Loucy (cell line): ENCODE measurements around the gene RBSN.

Experiments
- H2AFZ ChIP-seq: fragments of 200-600 bp; sonication (generic); 2 replicates; pipeline ENCODE4 v1.6.0; 2016; ENCODE audit warnings: antibody characterized with exemption, mild to moderate bottlenecking, low read length, moderate library complexity
- H3F3A ChIP-seq: fragments of 200-600 bp; 2 replicates; pipeline ENCODE4 v1.6.0; 2016; ENCODE audit warnings: antibody characterized with exemption, low read depth, mild to moderate bottlenecking
- H3K27me3 ChIP-seq: fragments of 200-600 bp; sonication (generic); 2 replicates; pipeline ENCODE4 v1.6.1; 2014; ENCODE audit warnings: low read length, mild to moderate bottlenecking; ENCODE audit not compliant: insufficient read depth, poor library complexity, severe bottlenecking
- H3K36me3 ChIP-seq: fragments of 200-600 bp; sonication (generic); 2 replicates; pipeline ENCODE4 v1.6.1; 2016; ENCODE audit warnings: low read length; ENCODE audit not compliant: insufficient read depth
- H3K4me1 ChIP-seq: fragments of 200-600 bp; sonication (generic); 2 replicates; pipeline ENCODE4 v1.5.1; 2014; ENCODE audit warnings: low read length, mild to moderate bottlenecking; ENCODE audit not compliant: insufficient read depth, poor library complexity, severe bottlenecking
- H3K4me2 ChIP-seq: fragments of 200-600 bp; sonication (generic); 2 replicates; pipeline ENCODE4 v1.6.0; 2014; ENCODE audit warnings: antibody characterized with exemption, low read length, low read depth, mild to moderate bottlenecking; ENCODE audit not compliant: poor library complexity, severe bottlenecking
- H3K4me3 ChIP-seq: fragments of 200-600 bp; sonication (generic); 2 replicates; pipeline ENCODE4 v1.5.1; 2014; ENCODE audit warnings: low read length, mild to moderate bottlenecking, mixed read lengths; ENCODE audit not compliant: poor library complexity, severe bottlenecking
- H3K79me2 ChIP-seq: fragments of 200-600 bp; sonication (generic); 2 replicates; pipeline ENCODE4 v1.6.1; 2014; ENCODE audit warnings: low read length; ENCODE audit not compliant: insufficient read depth
- H3K9ac ChIP-seq: fragments of 200-600 bp; sonication (generic); 2 replicates; pipeline ENCODE4 v1.6.0; 2014; ENCODE audit warnings: mild to moderate bottlenecking, low read depth, low read length, moderate library complexity; ENCODE audit not compliant: poor library complexity, severe bottlenecking
- H3K9me2 ChIP-seq: fragments of 200-600 bp; sonication (generic); replicated peaks from 2 replicates; pipeline ENCODE4 v1.6.1; 2016; ENCODE audit warnings: low read depth, low read length, mixed read lengths
- H3K9me3 ChIP-seq: fragments of 200-600 bp; sonication (generic); 2 replicates; pipeline ENCODE4 v1.6.1; 2014; ENCODE audit warnings: mild to moderate bottlenecking, antibody characterized with exemption, low read length, low read depth; ENCODE audit not compliant: insufficient read depth
- H4K20me1 ChIP-seq: fragments of 200-600 bp; sonication (generic); 2 replicates; pipeline ENCODE4 v1.6.0; 2014; ENCODE audit warnings: antibody characterized with exemption, low read length, mild to moderate bottlenecking; ENCODE audit not compliant: insufficient read depth, poor library complexity, severe bottlenecking
- EZH2phosphoT487 ChIP-seq: fragments of 200-600 bp; IDR thresholded peaks from 2 replicates; pipeline ENCODE4 v1.6.1; 2018; ENCODE audit warnings: antibody characterized with exemption, mild to moderate bottlenecking, moderate library complexity, borderline replicate concordance
- TF ChIP-seq, protein P1 (sequence below): fragments of 200-600 bp; sonication (generic); conservative IDR thresholded peaks from 2 replicates; pipeline ENCODE4 v1.5.1; 2014; ENCODE audit warnings: mild to moderate bottlenecking, antibody characterized with exemption, low read length

Gene RBSN

GRCh38 chr3:15040844-15041243 is 58.1 kb downstream of the RBSN start:
- H3K9me3 ChIP-seq = no peaks in the 10 kb centered on the region

GRCh38 chr3:15038306-15038705 is 60.6 kb downstream of the RBSN start:
- Histone ChIP-seq H3K4me1 (peaks cover 7% of the 10 kb centered on the region), H3K9ac (no peak overlapping the region), H3K79me2 (no peaks in the 10 kb centered on the region), H3K9me3 (no peaks in the 10 kb centered on the region), H3K4me3 (no peak overlapping the region), H3K27me3 (no peaks in the 10 kb centered on the region), H3K4me2 (no peak overlapping the region), H2AFZ (no peak overlapping the region), H3F3A (no peaks in the 10 kb centered on the region), H3K9me2 (no peaks in the 10 kb centered on the region), H4K20me1 (peaks cover 1% of the 10 kb centered on the region), H3K36me3 (peaks cover 94% of the 10 kb centered on the region)
- TF ChIP-seq EZH2phosphoT487 = no peak

More at GRCh38 chr3:15040844-15041243, 58.1 kb downstream of the RBSN start:
- Histone ChIP-seq H3K4me2 (no peak overlapping the region), H3K79me2 (no peaks in the 10 kb centered on the region), H3K9me2 (no peaks in the 10 kb centered on the region), H3K9ac (no peak overlapping the region), H3F3A (no peaks in the 10 kb centered on the region), H4K20me1 (peaks cover 10% of the 10 kb centered on the region), H3K4me1 (peaks cover 21% of the 10 kb centered on the region), H3K4me3 (no peak overlapping the region), H2AFZ (no peak overlapping the region), H3K27me3 (no peaks in the 10 kb centered on the region), H3K36me3 (peaks cover 95% of the 10 kb centered on the region)
- TF ChIP-seq, protein P1, sequence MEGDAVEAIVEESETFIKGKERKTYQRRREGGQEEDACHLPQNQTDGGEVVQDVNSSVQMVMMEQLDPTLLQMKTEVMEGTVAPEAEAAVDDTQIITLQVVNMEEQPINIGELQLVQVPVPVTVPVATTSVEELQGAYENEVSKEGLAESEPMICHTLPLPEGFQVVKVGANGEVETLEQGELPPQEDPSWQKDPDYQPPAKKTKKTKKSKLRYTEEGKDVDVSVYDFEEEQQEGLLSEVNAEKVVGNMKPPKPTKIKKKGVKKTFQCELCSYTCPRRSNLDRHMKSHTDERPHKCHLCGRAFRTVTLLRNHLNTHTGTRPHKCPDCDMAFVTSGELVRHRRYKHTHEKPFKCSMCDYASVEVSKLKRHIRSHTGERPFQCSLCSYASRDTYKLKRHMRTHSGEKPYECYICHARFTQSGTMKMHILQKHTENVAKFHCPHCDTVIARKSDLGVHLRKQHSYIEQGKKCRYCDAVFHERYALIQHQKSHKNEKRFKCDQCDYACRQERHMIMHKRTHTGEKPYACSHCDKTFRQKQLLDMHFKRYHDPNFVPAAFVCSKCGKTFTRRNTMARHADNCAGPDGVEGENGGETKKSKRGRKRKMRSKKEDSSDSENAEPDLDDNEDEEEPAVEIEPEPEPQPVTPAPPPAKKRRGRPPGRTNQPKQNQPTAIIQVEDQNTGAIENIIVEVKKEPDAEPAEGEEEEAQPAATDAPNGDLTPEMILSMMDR = no peak
- TF ChIP-seq EZH2phosphoT487 = no peak

DNA sequence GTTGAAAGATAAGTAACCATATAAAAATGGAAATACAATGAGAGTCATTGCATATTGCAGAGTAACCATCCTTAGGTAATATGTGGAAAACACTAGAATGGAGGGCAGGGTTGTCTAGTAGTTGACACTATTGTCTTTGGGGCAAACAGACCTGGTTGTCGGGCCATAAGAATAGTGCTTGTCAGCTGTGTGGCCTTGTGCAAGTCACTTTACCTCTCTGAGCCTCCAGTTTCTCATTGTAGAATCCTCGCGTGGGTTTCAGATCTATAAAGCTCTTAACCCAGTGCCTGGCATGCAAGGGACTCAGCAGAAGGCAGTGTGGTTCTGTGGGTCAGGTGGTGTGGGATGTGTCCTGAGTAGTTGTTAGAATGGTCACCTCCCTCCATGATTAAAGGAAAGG is 65.8 kb downstream of the RBSN start:
- Histone ChIP-seq H3K9me2 (no peaks in the 10 kb centered on the region), H3K36me3 (peaks cover 94% of the 10 kb centered on the region)

DNA sequence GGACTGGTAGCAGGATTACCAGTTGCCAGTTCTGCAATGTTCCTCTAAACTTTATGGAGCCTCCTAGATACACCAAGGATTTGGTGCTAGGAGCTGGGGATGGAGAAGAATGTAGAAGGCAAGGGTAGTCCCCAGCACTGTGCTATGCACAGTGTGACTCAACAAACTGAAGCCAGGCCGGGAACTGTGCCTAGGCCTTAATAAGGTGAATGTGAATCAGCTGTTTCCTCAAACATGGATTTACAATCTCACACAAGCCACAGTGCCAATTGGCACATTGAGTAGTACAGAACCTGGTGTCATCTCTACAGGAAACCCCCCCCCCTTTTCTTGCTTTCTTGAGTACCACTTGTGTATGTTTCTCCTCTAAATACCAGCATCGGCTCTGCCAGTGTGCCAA is 66.3 kb downstream of the RBSN start:
- Histone ChIP-seq H3K9me3 (no peaks in the 10 kb centered on the region), H3K4me2 (no peak overlapping the region), H3K4me1 (no peaks in the 10 kb centered on the region), H3F3A (no peaks in the 10 kb centered on the region), H3K9me2 (no peaks in the 10 kb centered on the region), H3K27me3 (no peaks in the 10 kb centered on the region), H3K4me3 (no peak overlapping the region), H2AFZ (no peak overlapping the region), H4K20me1 (no peaks in the 10 kb centered on the region), H3K36me3 (peaks cover 94% of the 10 kb centered on the region), H3K9ac (no peak overlapping the region), H3K79me2 (no peaks in the 10 kb centered on the region)
- TF ChIP-seq, protein P1 = no peak
- no peak for TF ChIP-seq EZH2phosphoT487

More for the DNA sequence above, 65.8 kb downstream of the RBSN start:
- Histone ChIP-seq H3K27me3 (no peaks in the 10 kb centered on the region), H4K20me1 (no peaks in the 10 kb centered on the region), H3K9me3 (no peaks in the 10 kb centered on the region), H3K4me2 (no peak overlapping the region), H3K4me3 (no peak overlapping the region), H2AFZ (no peak overlapping the region), H3F3A (no peaks in the 10 kb centered on the region), H3K4me1 (no peaks in the 10 kb centered on the region), H3K9ac (no peak overlapping the region), H3K79me2 (no peaks in the 10 kb centered on the region)
- TF ChIP-seq EZH2phosphoT487 = no peak
- TF ChIP-seq, protein P1 = no peak
